H1 (cell line): Measurements from ENCODE around the gene KLHL29. TPM values are rescaled to one million over a fixed set of nuclear protein-coding genes. Genes with fewer than 3 reads are reported as not detected.

ENCODE experiments used
- CTCF ChIA-PET: fragments of 300-600 bp; sonication (Branson Sonifier 250); formaldehyde crosslinking; loops from one replicate; lab custom pipeline; 2021; ENCODE audit not compliant: partially characterized antibody; lab: Charles Lee
- POLR2A ChIA-PET: fragments of 300-600 bp; sonication (Branson Sonifier 250); formaldehyde crosslinking; loops from one replicate; lab custom pipeline; 2021; ENCODE audit warnings: inconsistent platforms; ENCODE audit not compliant: partially characterized antibody; lab: Charles Lee
- DNase-seq, 2 experiments: peaks; one replicate each; pipeline versions ENCODE4 v3.0.0 to v3.0.0-alpha.2; 2010 to 2022; ENCODE audit warnings: low spot score in 2 of 2, low read depth in 1 of 2, mixed read lengths in 1 of 2
- FAIRE-seq: peaks from 2 replicates; lab custom pipeline; 2011; peaks lifted over from hg19 to GRCh38; lab: Jason Lieb, UNC
- H2AFZ ChIP-seq: 2 replicates; pipeline ENCODE4 v1.8.1; 2012; ENCODE audit warnings: low read length, inconsistent platforms
- H2AK5ac ChIP-seq: 2 replicates; pipeline ENCODE4 v1.6.1; 2013; ENCODE audit warnings: low read depth, low read length
- H2BK120ac ChIP-seq: replicated peaks from 2 replicates; pipeline ENCODE3; 2013; ENCODE audit warnings: low read depth, low read length, inconsistent platforms
- H2BK12ac ChIP-seq: 2 replicates; pipeline ENCODE4 v1.6.1; 2013; ENCODE audit warnings: low read depth, low read length
- H2BK15ac ChIP-seq: 2 replicates; pipeline ENCODE4 v1.6.1; 2013; ENCODE audit warnings: low read length
- H2BK20ac ChIP-seq: 2 replicates; pipeline ENCODE4 v1.6.1; 2013; ENCODE audit warnings: low read length
- H2BK5ac ChIP-seq: 2 replicates; pipeline ENCODE4 v1.6.1; 2013; ENCODE audit warnings: low read depth, low read length
- H3K14ac ChIP-seq: 2 replicates; pipeline ENCODE4 v1.6.1; 2013; ENCODE audit warnings: inconsistent platforms; ENCODE audit not compliant: insufficient read length
- H3K18ac ChIP-seq: 2 replicates; pipeline ENCODE4 v1.6.1; 2013; ENCODE audit warnings: low read length; ENCODE audit errors: extremely low read depth
- H3K23ac ChIP-seq: 2 replicates; pipeline ENCODE4 v1.6.1; 2013; ENCODE audit warnings: inconsistent platforms; ENCODE audit not compliant: insufficient read length
- H3K23me2 ChIP-seq: 2 replicates; pipeline ENCODE4 v1.6.1; 2013; ENCODE audit warnings: low read depth, low read length
- H3K27ac ChIP-seq: 2 replicates; pipeline ENCODE4 v1.6.1; 2011; ENCODE audit warnings: low read depth, low read length, inconsistent platforms
- H3K27me3 ChIP-seq, 4 experiments: replicated peaks in 1 of 4; 1 replicate in 1 of 4; 2 replicates in 3 of 4; pipeline versions ENCODE4 v1.6.1 to v1.8.1; 2011 to 2013; ENCODE audit warnings: low read length in 3 of 4, mild to moderate bottlenecking in 3 of 4, inconsistent platforms in 2 of 4, mixed read lengths in 2 of 4, moderate library complexity in 1 of 4; ENCODE audit not compliant: control insufficient read depth in 3 of 4, insufficient read depth in 3 of 4; ENCODE audit errors: extremely low read depth in 1 of 4
- H3K36me3 ChIP-seq, 4 experiments: 2 replicates each; pipeline versions ENCODE4 v1.6.1 to v1.8.1; 2011 to 2013; ENCODE audit warnings: mild to moderate bottlenecking in 4 of 4, low read length in 3 of 4, moderate library complexity in 2 of 4, control low read depth in 1 of 4, inconsistent platforms in 1 of 4; ENCODE audit not compliant: insufficient read depth in 4 of 4, control insufficient read depth in 2 of 4
- H3K4ac ChIP-seq: replicated peaks from 2 replicates; pipeline ENCODE3; 2013; ENCODE audit warnings: low read length, low read depth, mixed read lengths, inconsistent platforms; ENCODE audit not compliant: insufficient read length
- H3K4me1 ChIP-seq, 4 experiments: replicated peaks in 1 of 4; 1 replicate in 1 of 4; 2 replicates in 3 of 4; pipeline versions ENCODE4 v1.6.1 to v1.8.1; 2011 to 2013; ENCODE audit warnings: low read length in 3 of 4, inconsistent platforms in 2 of 4, mixed read lengths in 1 of 4; ENCODE audit not compliant: insufficient read depth in 4 of 4, control insufficient read depth in 3 of 4
- H3K4me2 ChIP-seq, 2 experiments: 2 replicates each; pipeline versions ENCODE4 v1.6.1 to v1.8.1; 2011 to 2013; ENCODE audit warnings: low read depth in 2 of 2, low read length in 2 of 2, control low read depth in 1 of 2, inconsistent platforms in 1 of 2, mild to moderate bottlenecking in 1 of 2; ENCODE audit not compliant: insufficient read depth in 1 of 2
- H3K4me3 ChIP-seq, 4 experiments: fragments of 200-600, 300-600 bp in 1 of 4; sonication (generic), shearing (Covaris generic), sonication (Bioruptor Twin) in 1 of 4; 2 replicates each; pipeline versions ENCODE4 v1.5.1 to v1.8.1; 2011 to 2016; ENCODE audit warnings: low read length in 4 of 4, low read depth in 3 of 4, control low read depth in 2 of 4, inconsistent platforms in 2 of 4, mild to moderate bottlenecking in 2 of 4, mixed read lengths in 1 of 4, moderate library complexity in 1 of 4; ENCODE audit not compliant: insufficient read depth in 2 of 4; ENCODE audit errors: extremely low read depth in 1 of 4
- H3K56ac ChIP-seq: replicated peaks from 2 replicates; pipeline ENCODE3; 2013; ENCODE audit warnings: low read depth, mild to moderate bottlenecking, mixed read lengths, low read length, inconsistent platforms; ENCODE audit not compliant: insufficient read length
- H3K79me1 ChIP-seq: 2 replicates; pipeline ENCODE4 v1.6.1; 2013; ENCODE audit warnings: low read depth, low read length, control low read depth
- H3K79me2 ChIP-seq, 2 experiments: 2 replicates each; pipeline versions ENCODE4 v1.6.1 to v1.8.1; 2012 to 2013; ENCODE audit warnings: low read length in 2 of 2, mild to moderate bottlenecking in 2 of 2, inconsistent platforms in 1 of 2; ENCODE audit not compliant: insufficient read depth in 2 of 2, control insufficient read depth in 1 of 2
- H3K9ac ChIP-seq, 4 experiments: replicated peaks in 1 of 4; 1 replicate in 1 of 4; 2 replicates in 3 of 4; pipeline versions ENCODE4 v1.6.1 to v1.8.1; 2011 to 2013; ENCODE audit warnings: low read depth in 3 of 4, low read length in 3 of 4, control low read depth in 2 of 4, mild to moderate bottlenecking in 2 of 4, moderate library complexity in 2 of 4, inconsistent platforms in 1 of 4; ENCODE audit errors: extremely low read depth in 1 of 4
- H3K9me3 ChIP-seq, 2 experiments: 2 replicates each; pipeline versions ENCODE4 v1.6.1 to v1.8.1; 2012 to 2013; ENCODE audit warnings: mild to moderate bottlenecking in 2 of 2, moderate library complexity in 2 of 2, control low read depth in 1 of 2, inconsistent platforms in 1 of 2, low read depth in 1 of 2, low read length in 1 of 2, mixed read lengths in 1 of 2; ENCODE audit not compliant: insufficient read depth in 2 of 2
- H4K20me1 ChIP-seq, 2 experiments: replicated peaks in 1 of 2; 2 replicates each; pipeline versions ENCODE3 to v1.8.1; 2011 to 2013; ENCODE audit warnings: inconsistent platforms in 2 of 2, low read length in 2 of 2, mild to moderate bottlenecking in 1 of 2; ENCODE audit not compliant: insufficient read depth in 2 of 2, control insufficient read depth in 1 of 2
- H4K5ac ChIP-seq: 2 replicates; pipeline ENCODE4 v1.6.1; 2013; ENCODE audit warnings: low read length, low read depth, mixed read lengths, inconsistent platforms; ENCODE audit not compliant: insufficient read length
- H4K8ac ChIP-seq: 2 replicates; pipeline ENCODE4 v1.8.0; 2013; ENCODE audit warnings: mild to moderate bottlenecking, moderate library complexity, low read length, inconsistent platforms; ENCODE audit not compliant: insufficient read depth; ENCODE audit errors: extremely low read depth
- H4K91ac ChIP-seq: replicated peaks from 2 replicates; pipeline ENCODE3; 2013; ENCODE audit warnings: low read length, mixed read lengths, inconsistent platforms; ENCODE audit not compliant: insufficient read length
- ASH2L ChIP-seq: fragments of 200-600, 300-600 bp; sonication (generic); IDR thresholded peaks from one replicate; pipeline ENCODE4 v1.7.1; 2017; ENCODE audit warnings: low read length
- CEBPB ChIP-seq: IDR thresholded peaks from 2 replicates; pipeline ENCODE4 v1.6.1; 2012; ENCODE audit warnings: low read depth, low read length
- FOSL1 ChIP-seq: IDR thresholded peaks from 2 replicates; pipeline ENCODE4 v1.6.1; 2011; ENCODE audit warnings: mild to moderate bottlenecking, low read depth, low read length, moderate library complexity; ENCODE audit not compliant: insufficient read depth
- NANOG ChIP-seq: IDR thresholded peaks from 2 replicates; pipeline ENCODE4 v1.6.1; 2011; ENCODE audit warnings: low read length, low read depth, mild to moderate bottlenecking, inconsistent platforms; ENCODE audit not compliant: insufficient read depth, poor library complexity, severe bottlenecking
- PHF8 ChIP-seq: fragments of 200-600 bp; sonication (generic); conservative IDR thresholded peaks from 2 replicates; pipeline ENCODE4 v1.7.1; 2012; ENCODE audit warnings: low read depth, mild to moderate bottlenecking, inconsistent platforms, low read length, moderate library complexity
- RNF2 ChIP-seq: fragments of 200-900, 300-1000 bp; sonication (generic); IDR thresholded peaks from 2 replicates; pipeline ENCODE4 v1.7.1; 2016; ENCODE audit warnings: borderline replicate concordance, low read depth, mild to moderate bottlenecking, antibody characterized with exemption, low read length; ENCODE audit not compliant: poor library complexity, severe bottlenecking; ENCODE audit errors: missing control alignments
- WGBS, 2 experiments: shearing (Covaris generic) in 1 of 2; methylation state at CpG; one replicate each; pipeline versions ENCODE4 v1.1.6 to v1.1.7; 2013 to 2015; ENCODE audit warnings: low lambda C conversion rate in 2 of 2, mixed read lengths in 2 of 2, inconsistent platforms in 1 of 2, low coverage in 1 of 2, missing lambda C conversion rate in 1 of 2; ENCODE audit not compliant: insufficient replicate concordance in 2 of 2, insufficient coverage in 1 of 2, insufficient read length in 1 of 2; ENCODE audit errors: extremely low coverage in 1 of 2, missing lambda C conversion rate in 1 of 2; 5-methylcytosine and 5-hydroxymethylcytosine counted together
- polyA plus RNA-seq, 7 experiments: library from polyadenylated mRNA; depleted of rRNA in 3 of 7; stranded (reverse) in 5 of 7; unstranded in 2 of 7; fragments of >200 nt in 5 of 7; fragments of 200-250 nt in 2 of 7; gene quantifications; 1 replicate in 5 of 7; 2 replicates in 1 of 7; 4 replicates in 1 of 7; pipeline versions ENCODE4 v1.2.1 to v1.2.3, GENCODE V29; 2011 to 2013; ENCODE audit warnings: missing spikeins in 2 of 7, mixed read lengths in 2 of 7
- total RNA-seq: library from RNA; stranded (reverse); fragmentation: NEBNext Ultra II Directional; extraction: Animal tissue kit (Norgen Biotek cat#: 25700); gene quantifications from 2 replicates; pipeline ENCODE4 v1.2.1, GENCODE V29; 2021
- TF ChIP-seq, protein P1 (sequence below): IDR thresholded peaks from 2 replicates; pipeline ENCODE4 v1.6.1; 2011; ENCODE audit warnings: low read length, improper control_type of control experiment

KLHL29 gene
- total and polyA plus RNA-seq, 2 of the 8 experiments (the other 6 are each of a cell fraction or from before 2014, with no cell fraction given): 1.1 to 4.7 TPM

DNA sequence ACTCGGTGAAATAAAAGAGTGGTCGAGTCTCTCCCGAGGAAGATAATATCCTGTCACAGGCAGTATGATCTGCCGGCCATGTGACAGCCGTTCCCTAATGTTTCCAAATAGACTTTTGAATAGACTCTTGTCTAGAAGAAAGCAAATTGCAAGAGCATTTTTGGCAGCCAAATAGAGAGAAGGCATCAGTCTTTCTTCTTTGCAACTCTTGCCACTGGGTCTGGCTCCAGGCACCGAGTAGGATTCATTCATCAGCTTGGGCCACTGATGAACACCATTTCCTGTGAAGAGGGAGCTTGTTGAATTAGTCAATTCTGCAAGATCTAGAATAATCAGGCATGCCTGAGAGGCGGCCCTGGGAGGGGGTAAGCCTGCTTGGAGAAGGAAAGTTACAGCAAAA lies 165.6 kb downstream of the KLHL29 start:
- H3K4me2 ChIP-seq: no peak overlapping the region
- no peak overlapping the region for H4K91ac ChIP-seq
- no peaks in the 10 kb centered on the region for H3K36me3 ChIP-seq
- no peak overlapping the region for H2BK120ac ChIP-seq
- no peak overlapping the region for H3K56ac ChIP-seq
- no peaks in the 10 kb centered on the region; the same call in 1 of the 2 replicates for H3K23me2 ChIP-seq
- H2BK5ac ChIP-seq: no peak overlapping the region
- H2AFZ ChIP-seq: no peak overlapping the region
- H2AK5ac ChIP-seq: no peak overlapping the region
- CTCF ChIA-PET: interaction anchor here (0.6 to 2.0 kb wide), 3 partner anchors 16 to 72 kb away, joined by 3 to 6 read pairs (median 4); no protein-coding TSS in a partner anchor
- H3K9ac ChIP-seq: no peak overlapping the region
- H3K23ac ChIP-seq: no peak overlapping the region
- no peak overlapping the region for H3K14ac ChIP-seq
- H4K5ac ChIP-seq: no peak overlapping the region
- no peak for FAIRE-seq
- 88% methylated on average over 7 of the region's 7 CpGs; no CpG with 5 or more reads in 1 of the 2 experiments for WGBS, 2 experiments
- H3K79me1 ChIP-seq: no peaks in the 10 kb centered on the region
- DNase-seq: no peak
- POLR2A ChIA-PET: no interaction called here
- no peaks in the 10 kb centered on the region for H3K79me2 ChIP-seq
- H4K20me1 ChIP-seq: no peaks in the 10 kb centered on the region
- peaks cover 0 to 5% (median 1%) of the 10 kb centered on the region in 4 experiments; a peak in 3 of 7 replicates for H3K4me1 ChIP-seq
- H2BK20ac ChIP-seq: no peak overlapping the region
- no peak overlapping the region for H3K27ac ChIP-seq
- TF ChIP-seq RNF2 (no peak), ASH2L (no peak), NANOG (no peak), PHF8 (no peak), CEBPB (no peak), FOSL1 (no peak)
- TF ChIP-seq, protein P1, sequence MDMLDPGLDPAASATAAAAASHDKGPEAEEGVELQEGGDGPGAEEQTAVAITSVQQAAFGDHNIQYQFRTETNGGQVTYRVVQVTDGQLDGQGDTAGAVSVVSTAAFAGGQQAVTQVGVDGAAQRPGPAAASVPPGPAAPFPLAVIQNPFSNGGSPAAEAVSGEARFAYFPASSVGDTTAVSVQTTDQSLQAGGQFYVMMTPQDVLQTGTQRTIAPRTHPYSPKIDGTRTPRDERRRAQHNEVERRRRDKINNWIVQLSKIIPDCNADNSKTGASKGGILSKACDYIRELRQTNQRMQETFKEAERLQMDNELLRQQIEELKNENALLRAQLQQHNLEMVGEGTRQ: no peak
- TF ChIP-seq, all 59 proteins: peak for 0
- Histone ChIP-seq H3K9me3 (no peaks in the 10 kb centered on the region), H3K4ac (no peak overlapping the region), H3K18ac (no peak overlapping the region), H2BK15ac (no peak overlapping the region), H4K8ac (no peak overlapping the region), H3K4me3 (no peak overlapping the region), H2BK12ac (no peak overlapping the region), H3K27me3 (no peaks in the 10 kb centered on the region)
